Coronary artery (tissue), 2 donors: ENCODE measurements around the gene MSI2.

Experiments
- DNase-seq: peaks from one replicate; pipeline ENCODE4 v3.0.0-alpha.2; 2017; ENCODE audit warnings: low spot score
- H3K27ac ChIP-seq, 2 donors: fragments of 200-600 bp; sonication (generic); one replicate each; pipeline ENCODE4 v1.5.1; 2016 to 2019
- H3K4me3 ChIP-seq: fragments of 200-600 bp; sonication (generic); 2 replicates; pipeline ENCODE4 v1.5.1; 2016; ENCODE audit warnings: mild to moderate bottlenecking, moderate library complexity
- CTCF ChIP-seq: fragments of 200-600 bp; sonication (generic); IDR thresholded peaks from one replicate; pipeline ENCODE4 v1.5.1; 2019; ENCODE audit warnings: antibody characterized with exemption

MSI2 gene

GRCh38 chr17:57531648-57532504 lies 275.6 kb downstream of the MSI2 start:
- no peak overlapping the region for H3K27ac ChIP-seq
- no peak overlapping the region for H3K4me3 ChIP-seq
- no peak for DNase-seq
- TF ChIP-seq CTCF = no peak

- H3K27ac ChIP-seq = no peak overlapping the region
- no peak overlapping the region for H3K4me3 ChIP-seq
- DNase-seq = no peak
- no peak for TF ChIP-seq CTCF
Observed at GRCh38 chr17:57532556-57532955, 276.2 kb downstream of the MSI2 start.

- no peak for TF ChIP-seq CTCF
- H3K27ac ChIP-seq = no peak overlapping the region
- H3K4me3 ChIP-seq = no peak overlapping the region
- DNase-seq = no peak
Observed at GRCh38 chr17:57532966-57533365, 276.6 kb downstream of the MSI2 start.

GRCh38 chr17:57533684-57534305 lies 277.5 kb downstream of the MSI2 start:
- H3K27ac ChIP-seq = no peak overlapping the region

GRCh38 chr17:57534863-57535248 lies 278.5 kb downstream of the MSI2 start:
- no peak for DNase-seq
- H3K4me3 ChIP-seq = no peak overlapping the region
- no peak for TF ChIP-seq CTCF
- no peak overlapping the region for H3K27ac ChIP-seq

More at GRCh38 chr17:57533684-57534305, 277.5 kb downstream of the MSI2 start:
- no peak for TF ChIP-seq CTCF
- DNase-seq = no peak
- no peak overlapping the region for H3K4me3 ChIP-seq

- no peak for DNase-seq
- no peak overlapping the region for H3K27ac ChIP-seq
- TF ChIP-seq CTCF = no peak
- no peak overlapping the region for H3K4me3 ChIP-seq
Observed at GRCh38 chr17:57535249-57535966, 279.1 kb downstream of the MSI2 start.
